MM.1S (cell line): Measurements from ENCODE around the gene DBP.

Experiments used
- DNase-seq: peaks from one replicate; pipeline ENCODE4 v3.0.0-alpha.2; 2015
- H2AFZ ChIP-seq: fragments of 300-600 bp; sonication (generic); 2 replicates; pipeline ENCODE4 v1.6.0; 2016; ENCODE audit warnings: antibody characterized with exemption, low read length
- H3F3A ChIP-seq: fragments of 300-600 bp; sonication (generic); 2 replicates; pipeline ENCODE4 v1.6.1; 2016; ENCODE audit warnings: mild to moderate bottlenecking, antibody characterized with exemption, low read length, moderate library complexity, mixed read lengths; ENCODE audit not compliant: insufficient read depth
- H3K27ac ChIP-seq: fragments of 300-600 bp; sonication (generic); 2 replicates; pipeline ENCODE4 v1.5.1; 2016; ENCODE audit warnings: mild to moderate bottlenecking, low read length
- H3K27me3 ChIP-seq: fragments of 300-600 bp; sonication (generic); replicated peaks from 2 replicates; pipeline ENCODE4 v1.6.0; 2016; ENCODE audit warnings: low read length; ENCODE audit not compliant: insufficient read depth
- H3K36me3 ChIP-seq: fragments of 300-600 bp; sonication (generic); replicated peaks from 2 replicates; pipeline ENCODE4 v1.6.1; 2016; ENCODE audit warnings: mild to moderate bottlenecking, low read length, mixed read lengths; ENCODE audit not compliant: insufficient read depth
- H3K4me1 ChIP-seq: fragments of 300-600 bp; sonication (generic); 2 replicates; pipeline ENCODE4 v1.6.1; 2016; ENCODE audit warnings: low read length, mixed read lengths
- H3K4me2 ChIP-seq: fragments of 300-600 bp; sonication (generic); 2 replicates; pipeline ENCODE4 v1.6.0; 2016; ENCODE audit warnings: low read depth, low read length
- H3K4me3 ChIP-seq: fragments of 300-600 bp; sonication (generic); 2 replicates; pipeline ENCODE4 v1.5.1; 2016; ENCODE audit warnings: low read length, mixed read lengths
- H3K79me2 ChIP-seq: fragments of 300-600 bp; sonication (generic); 2 replicates; pipeline ENCODE4 v1.6.1; 2016; ENCODE audit warnings: mixed run types, low read length, mixed read lengths
- H3K9ac ChIP-seq: fragments of 300-600 bp; sonication (generic); 2 replicates; pipeline ENCODE4 v1.6.1; 2016; ENCODE audit warnings: low read length, mixed read lengths
- H3K9me2 ChIP-seq: fragments of 300-600 bp; sonication (generic); replicated peaks from 2 replicates; pipeline ENCODE4 v1.6.1; 2016; ENCODE audit warnings: mild to moderate bottlenecking, low read length, mixed read lengths; ENCODE audit not compliant: insufficient read depth
- H3K9me3 ChIP-seq: fragments of 300-600 bp; sonication (generic); replicated peaks from 2 replicates; pipeline ENCODE4 v1.6.1; 2016; ENCODE audit warnings: mild to moderate bottlenecking, low read length, mixed read lengths; ENCODE audit not compliant: insufficient read depth
- H4K20me1 ChIP-seq: fragments of 300-600 bp; sonication (generic); 2 replicates; pipeline ENCODE4 v1.6.1; 2016; ENCODE audit warnings: mild to moderate bottlenecking, low read length, moderate library complexity, mixed read lengths; ENCODE audit not compliant: insufficient read depth
- EZH2 ChIP-seq: fragments of 300-600 bp; sonication (generic); optimal IDR thresholded peaks from 2 replicates; pipeline ENCODE3; 2017; ENCODE audit warnings: low read depth, mild to moderate bottlenecking, antibody characterized with exemption, low read length, mixed read lengths
- EZH2phosphoT487 ChIP-seq: fragments of 300-600 bp; sonication (generic); IDR thresholded peaks from 2 replicates; pipeline ENCODE4 v1.6.1; 2018; ENCODE audit warnings: antibody characterized with exemption, low read length
- TF ChIP-seq, protein P1 (sequence below): fragments of 300-600 bp; sonication (generic); IDR thresholded peaks from 2 replicates; pipeline ENCODE4 v1.5.1; 2016; ENCODE audit warnings: antibody characterized with exemption, low read length, mixed read lengths

The DBP gene

DNA sequence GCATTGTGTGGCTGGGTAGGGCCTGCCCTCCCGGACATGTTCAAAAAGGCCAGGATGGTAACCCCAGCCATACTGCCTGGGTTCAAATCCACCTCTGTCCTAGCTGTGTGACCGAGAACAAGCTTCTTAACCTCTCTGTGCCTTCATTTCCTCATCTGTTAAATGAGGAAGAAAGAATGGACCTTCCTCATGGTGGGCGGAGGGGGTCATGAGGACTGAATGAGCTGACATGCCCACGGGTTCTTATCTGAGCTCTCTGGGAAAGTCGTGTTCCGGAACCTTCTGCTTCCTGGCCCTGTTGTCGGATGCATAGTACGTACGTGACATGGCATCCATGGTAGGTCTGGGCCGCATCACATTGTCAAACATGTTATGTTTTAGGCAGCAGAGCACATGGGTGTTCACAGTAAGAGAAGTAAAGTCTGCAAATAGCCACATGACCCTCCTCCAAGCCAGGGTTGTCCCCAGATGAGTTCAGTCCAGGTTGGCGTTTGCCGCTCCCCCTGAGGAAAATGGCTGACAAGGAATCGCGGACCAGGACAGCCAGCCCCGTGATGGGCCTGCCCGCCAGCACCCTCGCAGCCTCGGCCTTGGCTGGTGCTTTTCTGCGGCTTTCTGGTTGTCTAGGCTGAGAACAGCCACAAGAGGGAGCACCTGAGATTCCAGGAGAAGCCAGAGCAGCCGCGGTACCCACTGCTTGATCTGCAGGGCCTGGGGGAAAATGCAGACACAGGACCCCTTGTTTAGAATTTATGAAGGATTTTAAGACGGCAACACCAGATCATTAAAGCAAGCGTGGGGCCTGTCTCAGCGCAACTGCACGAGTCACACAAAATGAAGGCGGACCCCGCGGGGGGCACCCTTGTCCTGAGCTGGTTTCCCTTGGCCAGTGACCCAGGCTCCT, 38.0 kb upstream of the DBP start:
- Histone ChIP-seq H3K79me2 (no peaks in the 10 kb centered on the region), H3K4me3 (no peak overlapping the region), H3K27ac (no peak overlapping the region), H3K9me2 (no peaks in the 10 kb centered on the region), H4K20me1 (no peaks in the 10 kb centered on the region), H3K9me3 (no peaks in the 10 kb centered on the region), H2AFZ (no peak overlapping the region), H3F3A (no peaks in the 10 kb centered on the region), H3K36me3 (no peaks in the 10 kb centered on the region), H3K27me3 (peaks cover 79% of the 10 kb centered on the region), H3K4me2 (no peak overlapping the region; the same call in 1 of the 2 replicates), H3K4me1 (no peaks in the 10 kb centered on the region; the same call in 1 of the 2 replicates), H3K9ac (no peak overlapping the region)
- TF ChIP-seq, protein P1, sequence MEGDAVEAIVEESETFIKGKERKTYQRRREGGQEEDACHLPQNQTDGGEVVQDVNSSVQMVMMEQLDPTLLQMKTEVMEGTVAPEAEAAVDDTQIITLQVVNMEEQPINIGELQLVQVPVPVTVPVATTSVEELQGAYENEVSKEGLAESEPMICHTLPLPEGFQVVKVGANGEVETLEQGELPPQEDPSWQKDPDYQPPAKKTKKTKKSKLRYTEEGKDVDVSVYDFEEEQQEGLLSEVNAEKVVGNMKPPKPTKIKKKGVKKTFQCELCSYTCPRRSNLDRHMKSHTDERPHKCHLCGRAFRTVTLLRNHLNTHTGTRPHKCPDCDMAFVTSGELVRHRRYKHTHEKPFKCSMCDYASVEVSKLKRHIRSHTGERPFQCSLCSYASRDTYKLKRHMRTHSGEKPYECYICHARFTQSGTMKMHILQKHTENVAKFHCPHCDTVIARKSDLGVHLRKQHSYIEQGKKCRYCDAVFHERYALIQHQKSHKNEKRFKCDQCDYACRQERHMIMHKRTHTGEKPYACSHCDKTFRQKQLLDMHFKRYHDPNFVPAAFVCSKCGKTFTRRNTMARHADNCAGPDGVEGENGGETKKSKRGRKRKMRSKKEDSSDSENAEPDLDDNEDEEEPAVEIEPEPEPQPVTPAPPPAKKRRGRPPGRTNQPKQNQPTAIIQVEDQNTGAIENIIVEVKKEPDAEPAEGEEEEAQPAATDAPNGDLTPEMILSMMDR: peak; percentile 86
- TF ChIP-seq EZH2phosphoT487: no peak
- DNase-seq: peak; percentile 70

DNA sequence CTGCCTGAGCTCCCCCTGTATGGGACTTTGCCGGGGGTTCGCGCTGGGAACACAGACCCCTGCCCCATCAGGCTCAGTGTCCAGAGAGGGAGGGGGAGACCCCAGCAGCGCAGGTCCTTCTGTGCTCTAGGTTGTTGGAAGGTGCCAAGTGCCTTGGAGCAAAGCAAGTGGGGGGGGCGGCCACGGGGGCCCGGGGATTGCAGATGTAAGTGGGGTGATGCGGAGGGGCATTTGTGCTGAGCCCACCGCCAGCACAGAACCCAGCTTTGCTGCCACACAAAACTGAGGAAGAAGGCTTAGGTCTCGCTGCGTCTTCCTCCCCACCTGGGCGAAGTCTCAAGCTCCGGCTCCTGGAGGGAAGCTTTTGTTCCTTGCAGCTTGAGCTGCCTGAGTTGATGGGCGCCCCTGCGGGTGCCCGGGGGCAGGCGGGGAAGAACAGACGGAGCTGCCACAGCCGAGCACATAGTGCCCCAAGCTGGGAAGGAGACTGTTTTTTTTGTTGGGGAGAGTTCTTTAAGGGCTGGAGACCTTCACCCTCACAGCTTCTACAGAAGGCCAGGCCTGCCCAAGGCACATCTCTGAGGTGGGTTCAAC, 37.1 kb upstream of the DBP start:
- TF ChIP-seq EZH2: no peak
- no peak for TF ChIP-seq EZH2phosphoT487
- TF ChIP-seq, protein P1: no peak
- Histone ChIP-seq H3K27me3 (peaks cover 71% of the 10 kb centered on the region), H3K4me3 (no peak overlapping the region), H3K9me3 (no peaks in the 10 kb centered on the region), H3K36me3 (no peaks in the 10 kb centered on the region), H2AFZ (no peak overlapping the region), H3K4me1 (no peaks in the 10 kb centered on the region; the same call in 1 of the 2 replicates), H3K4me2 (no peak overlapping the region), H3K79me2 (no peaks in the 10 kb centered on the region), H3F3A (no peaks in the 10 kb centered on the region), H3K27ac (no peak overlapping the region), H3K9me2 (no peaks in the 10 kb centered on the region), H3K9ac (no peak overlapping the region), H4K20me1 (no peaks in the 10 kb centered on the region)
- DNase-seq: no peak

- H3K36me3 ChIP-seq: no peaks in the 10 kb centered on the region
- H4K20me1 ChIP-seq: no peaks in the 10 kb centered on the region
- no peaks in the 10 kb centered on the region; the same call in 1 of the 2 replicates for H3K4me1 ChIP-seq
- no peaks in the 10 kb centered on the region for H3F3A ChIP-seq
- no peak overlapping the region for H3K27ac ChIP-seq
- no peaks in the 10 kb centered on the region for H3K9me3 ChIP-seq
- H3K4me3 ChIP-seq: no peak overlapping the region
- no peak for TF ChIP-seq EZH2
- TF ChIP-seq, protein P1: no peak
- TF ChIP-seq EZH2phosphoT487: no peak
- H2AFZ ChIP-seq: no peak overlapping the region
- H3K27me3 ChIP-seq: peaks cover 64% of the 10 kb centered on the region
- no peaks in the 10 kb centered on the region for H3K79me2 ChIP-seq
- no peak overlapping the region for H3K9ac ChIP-seq
- no peak overlapping the region for H3K4me2 ChIP-seq
- DNase-seq: no peak
- no peaks in the 10 kb centered on the region for H3K9me2 ChIP-seq
Measured at GRCh38 chr19:48673436-48674100, 36.4 kb upstream of the DBP start.
